Stimulated activated CD4-positive, alpha-beta T cell treated with anti-CD3 and anti-CD28 coated beads, Interleukin-12 subunit alpha, Interleukin-12 subunit beta, amount 100 ng/mL, for 48 hours (primary cell): ENCODE measurements around the gene AOPEP.

Experiments
- DNase-seq, 3 donors: peaks; one replicate each; pipeline ENCODE4 v3.0.0-alpha.2; 2020; ENCODE audit warnings: low read depth in 2 of 3, low spot score in 1 of 3

Gene AOPEP

DNA sequence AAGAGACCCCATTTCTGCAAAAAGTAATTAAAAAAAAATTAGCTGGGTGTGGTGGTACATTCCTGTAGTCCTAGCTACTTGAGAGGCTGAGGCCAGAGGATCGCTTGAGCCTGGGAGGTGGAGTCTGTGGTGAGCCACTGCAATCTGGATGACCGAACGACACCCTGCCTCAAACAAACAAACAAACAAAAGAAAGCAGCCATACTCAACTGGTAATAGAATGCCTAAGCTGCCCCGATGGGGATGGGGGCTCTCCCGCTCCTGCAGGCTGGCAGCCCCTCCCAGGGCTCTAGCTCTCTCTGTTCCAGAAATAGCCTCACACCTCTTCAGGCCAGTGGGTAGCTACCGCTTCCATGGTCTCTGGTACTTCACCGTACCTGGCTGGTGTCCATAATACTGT is 349.2 kb downstream of the AOPEP start:
- DNase-seq = no peak

DNA sequence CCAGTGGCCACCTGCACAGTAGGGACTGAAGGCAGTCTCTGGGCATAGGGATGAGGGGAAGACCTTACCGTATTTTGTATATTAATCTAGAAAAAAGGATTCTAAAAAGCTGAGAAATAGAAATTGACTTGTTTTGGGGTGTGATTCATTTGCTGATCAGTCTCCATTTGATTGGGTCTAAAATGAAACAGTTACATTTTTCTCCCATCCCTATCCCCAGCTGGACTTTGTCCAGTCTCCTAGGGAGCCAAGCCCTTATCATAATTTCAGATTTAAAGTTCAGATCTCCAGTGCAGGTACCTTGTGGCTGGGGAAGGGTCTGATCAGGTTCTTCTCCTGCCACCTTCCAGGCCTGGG is 350.2 kb downstream of the AOPEP start:
- no peak for DNase-seq

DNA sequence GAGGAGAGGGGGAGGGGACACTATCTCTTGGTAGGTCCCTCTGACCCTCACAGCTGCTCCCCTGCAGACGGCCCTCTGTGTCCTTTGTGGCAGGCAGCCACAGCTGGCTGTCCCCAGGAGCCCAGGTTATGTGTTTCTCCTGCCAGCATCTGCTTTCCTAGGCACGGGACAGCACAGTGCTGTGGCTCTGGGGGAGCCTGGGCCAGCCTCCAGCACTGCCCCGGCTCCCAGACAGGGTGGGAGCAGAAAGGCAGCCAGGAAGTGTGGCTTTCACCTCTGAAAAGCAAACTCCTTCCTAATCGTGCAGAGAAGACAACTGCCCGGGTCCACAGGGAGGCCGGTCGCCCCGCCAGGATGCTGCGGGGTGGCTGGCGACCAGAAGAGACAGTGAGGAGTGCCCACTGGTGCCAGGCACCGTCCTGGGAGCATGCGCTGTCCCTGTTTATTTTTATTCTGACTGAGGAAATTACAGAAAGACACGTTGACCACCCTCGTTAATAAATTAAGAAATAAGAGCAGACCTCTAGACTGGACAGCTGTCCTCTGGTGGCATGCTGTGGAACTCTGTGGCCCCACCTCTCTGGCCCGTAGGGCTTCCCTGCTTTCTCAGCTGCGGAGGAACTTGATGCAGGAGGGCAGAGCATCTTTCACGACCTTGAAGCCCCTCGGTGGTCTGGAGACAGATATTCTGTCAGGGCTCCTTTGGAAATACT is 350.7 kb downstream of the AOPEP start:
- no peak for DNase-seq

DNA sequence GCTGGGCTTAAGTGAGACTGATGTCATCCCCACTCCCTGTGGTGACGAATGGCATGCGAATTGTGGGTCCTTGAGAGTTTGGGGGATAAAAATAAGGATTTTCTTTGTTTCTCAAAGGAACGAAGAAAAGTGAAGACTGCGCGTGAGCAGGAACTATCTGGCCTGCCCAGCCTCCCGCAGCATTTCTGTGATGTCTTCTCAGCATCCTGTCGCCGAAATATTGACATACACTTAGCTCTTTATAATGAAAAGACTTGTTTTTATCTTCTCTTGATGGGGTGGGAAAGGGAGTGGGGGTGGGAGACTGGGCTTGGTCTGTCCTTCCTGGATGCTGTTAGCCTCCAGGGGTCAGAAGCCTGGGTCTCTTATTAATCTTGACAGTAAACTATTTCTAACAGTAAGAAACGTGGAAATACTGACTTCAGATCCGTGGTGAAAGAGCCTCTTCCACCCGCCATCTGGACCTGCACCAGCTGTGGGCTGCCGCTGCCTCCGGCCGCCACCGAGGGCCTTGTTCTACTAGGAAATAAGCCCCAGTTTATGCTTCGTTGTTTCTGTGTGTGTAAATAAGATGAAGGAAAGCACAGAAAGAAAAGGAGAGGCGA is 351.4 kb downstream of the AOPEP start:
- no peak for DNase-seq

DNA sequence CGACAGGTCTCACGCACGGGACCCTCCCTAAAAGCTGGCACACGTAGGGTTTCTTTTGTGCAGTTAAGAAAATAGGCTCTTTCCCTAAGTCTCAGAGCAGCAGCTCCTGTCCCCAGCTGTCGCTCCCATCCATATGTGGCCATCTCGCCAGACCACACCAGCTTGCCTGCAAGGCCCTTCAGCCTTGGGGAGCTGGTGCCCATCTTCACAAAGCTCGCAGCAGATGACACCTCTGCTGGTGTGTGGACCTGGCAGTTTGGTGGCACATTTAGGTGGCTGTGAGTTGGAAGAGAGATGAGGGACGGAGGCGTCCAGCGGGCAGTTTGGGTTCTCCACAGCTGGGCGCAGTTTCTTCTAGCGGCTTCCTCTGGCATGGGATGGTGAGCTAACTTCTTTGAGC is 352.0 kb downstream of the AOPEP start:
- no peak for DNase-seq

DNA sequence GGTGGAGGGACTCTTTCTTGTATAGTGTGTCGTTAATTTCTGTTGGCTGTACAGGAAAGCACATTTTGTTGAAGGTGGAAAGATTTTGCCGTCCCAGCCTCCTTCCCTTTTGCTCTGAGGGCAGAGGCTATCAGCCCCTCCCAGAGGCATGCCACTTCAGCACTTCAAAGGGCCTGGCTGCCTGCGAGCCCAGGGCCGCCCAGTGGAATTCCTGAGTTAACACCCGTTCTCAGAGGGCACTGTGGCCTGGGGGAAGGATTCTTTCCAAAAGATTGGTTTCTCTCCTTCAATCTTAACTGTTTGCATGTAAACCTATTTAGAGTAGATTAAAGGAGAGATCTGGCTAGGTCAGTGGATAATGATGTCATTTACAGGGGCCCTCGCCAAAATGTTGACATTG is 352.4 kb downstream of the AOPEP start:
- no peak for DNase-seq

DNA sequence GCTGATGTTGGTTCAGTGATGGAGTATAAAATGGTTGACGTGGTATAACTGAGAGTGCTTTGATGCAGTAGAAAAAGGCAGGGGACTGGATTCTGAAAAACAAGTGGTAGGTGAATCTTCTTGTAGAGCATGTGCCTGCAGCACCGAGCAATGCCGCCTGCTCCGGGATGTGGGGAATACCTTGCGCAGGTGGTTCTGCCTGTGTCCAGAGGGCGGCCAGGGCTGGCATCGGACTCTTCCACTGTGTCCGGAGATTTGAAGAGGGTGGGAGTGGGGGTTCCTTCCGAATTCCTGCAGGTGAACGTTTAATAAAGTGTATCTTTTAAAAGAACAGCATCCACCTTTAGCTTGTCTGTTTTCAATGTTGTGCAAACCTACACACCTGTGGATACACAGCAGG is 353.0 kb downstream of the AOPEP start:
- no peak for DNase-seq

DNA sequence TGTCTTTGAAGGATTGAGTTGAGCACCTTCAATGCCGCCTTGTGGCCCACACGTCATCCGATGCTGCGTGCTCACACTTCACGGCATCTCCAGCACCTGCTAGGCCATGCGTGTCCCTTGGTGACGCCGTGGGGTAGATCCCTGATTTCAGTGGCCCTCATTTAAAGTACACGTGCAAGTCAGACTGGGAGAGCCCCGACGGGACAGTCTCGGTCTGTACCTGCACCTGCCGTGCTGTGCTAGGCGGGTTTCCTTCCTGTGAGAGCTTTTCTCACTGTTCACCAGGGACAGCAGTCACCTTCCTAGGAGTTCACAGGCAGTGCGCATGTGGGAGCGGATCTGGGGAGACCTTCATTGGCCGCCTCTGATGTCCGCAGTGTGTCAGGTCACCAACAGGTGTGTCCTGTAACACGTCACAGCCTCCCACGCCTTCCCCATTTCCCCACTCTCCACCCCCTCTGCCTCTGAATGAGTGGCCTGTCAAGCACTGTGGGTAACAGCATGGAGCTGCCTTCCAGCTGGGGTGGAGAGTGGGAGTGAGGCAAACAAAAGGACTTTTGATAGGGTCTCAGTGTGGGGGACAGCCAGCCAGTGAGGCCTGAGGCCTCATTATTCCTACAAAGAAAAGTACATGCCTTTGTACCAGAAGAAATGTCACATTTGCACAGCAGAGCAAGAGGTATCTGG is 354.6 kb downstream of the AOPEP start:
- DNase-seq = no peak

DNA sequence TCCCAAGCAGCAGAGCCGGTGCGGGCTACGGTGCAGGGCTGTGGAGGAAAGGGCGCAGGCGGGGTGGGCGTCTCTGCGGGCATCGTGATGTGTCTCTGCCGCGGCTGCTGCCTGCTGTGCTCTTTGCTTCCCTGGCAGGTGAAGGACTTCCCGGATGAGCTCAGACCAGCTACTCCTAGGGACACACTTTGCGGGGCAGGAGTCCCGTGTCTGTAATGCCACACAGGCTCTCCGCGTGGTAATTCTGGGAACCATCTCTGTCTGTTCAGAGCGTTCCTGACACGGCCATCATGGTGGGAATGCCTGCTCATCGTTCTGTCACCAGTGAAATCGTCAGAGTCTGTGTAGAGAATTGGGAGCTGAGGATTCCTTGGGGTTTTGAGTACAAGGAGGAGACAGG is 355.5 kb downstream of the AOPEP start:
- no peak for DNase-seq

DNA sequence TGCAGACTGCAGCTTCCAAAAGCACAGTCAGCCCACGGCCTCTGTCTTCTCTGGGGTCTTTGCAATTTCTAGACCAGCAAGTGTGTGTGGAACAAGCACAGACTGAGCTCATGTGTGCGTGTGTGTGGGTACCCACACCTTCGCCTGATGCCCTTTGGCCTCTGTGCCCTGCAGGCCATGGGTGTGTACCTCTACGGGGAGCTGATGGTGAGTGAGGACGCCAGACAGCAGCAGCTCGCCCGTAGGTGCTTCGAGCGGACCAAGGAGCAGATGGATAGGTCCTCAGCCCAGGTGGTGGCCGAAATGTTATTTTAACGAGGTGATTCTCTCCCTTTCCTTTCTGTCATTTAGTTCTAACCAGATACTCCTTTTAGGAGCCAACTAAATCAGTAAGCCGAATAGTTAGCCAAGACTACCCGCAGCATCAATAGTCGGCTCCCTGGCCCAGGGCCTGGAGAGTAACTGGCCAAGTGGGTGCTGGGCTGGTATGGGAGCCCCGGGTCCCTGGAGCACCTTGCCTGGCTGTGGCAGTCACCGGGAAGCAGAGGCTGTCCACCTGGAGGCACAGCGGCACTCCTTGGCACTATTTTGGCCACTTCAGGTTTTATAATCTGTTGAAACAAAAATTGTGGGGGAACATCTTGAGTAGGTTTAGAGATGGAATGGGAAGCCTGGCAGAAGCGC is 356.0 kb downstream of the AOPEP start:
- no peak for DNase-seq

DNA sequence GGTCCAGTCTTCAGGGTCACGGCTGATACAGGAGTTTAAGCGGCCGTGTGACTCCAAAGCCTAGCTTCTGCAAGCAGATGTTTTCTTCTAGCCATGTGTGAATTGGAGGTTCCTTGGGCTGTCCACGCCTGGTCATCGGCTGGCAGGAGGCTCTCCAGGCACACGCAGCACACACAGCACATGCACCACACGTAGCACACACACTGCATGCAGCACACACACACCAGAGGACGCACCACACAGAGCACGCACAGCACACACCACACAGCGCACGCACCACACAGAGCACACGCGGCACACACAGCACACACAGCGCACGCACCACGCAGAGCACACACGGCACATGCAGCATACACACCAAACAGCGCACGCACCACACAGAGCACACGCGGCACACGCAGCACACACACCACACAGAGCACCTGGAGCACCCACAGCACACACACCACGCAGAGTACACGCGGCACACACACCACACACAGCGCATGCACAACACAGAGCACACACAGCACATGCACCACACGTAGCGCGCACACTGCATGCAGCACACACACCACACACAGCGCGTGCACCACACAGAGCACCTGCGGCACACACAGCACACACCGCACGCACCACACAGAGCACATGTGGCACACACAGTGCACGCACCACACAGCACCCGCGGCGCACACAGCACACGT is 356.7 kb downstream of the AOPEP start:
- no peak for DNase-seq

DNA sequence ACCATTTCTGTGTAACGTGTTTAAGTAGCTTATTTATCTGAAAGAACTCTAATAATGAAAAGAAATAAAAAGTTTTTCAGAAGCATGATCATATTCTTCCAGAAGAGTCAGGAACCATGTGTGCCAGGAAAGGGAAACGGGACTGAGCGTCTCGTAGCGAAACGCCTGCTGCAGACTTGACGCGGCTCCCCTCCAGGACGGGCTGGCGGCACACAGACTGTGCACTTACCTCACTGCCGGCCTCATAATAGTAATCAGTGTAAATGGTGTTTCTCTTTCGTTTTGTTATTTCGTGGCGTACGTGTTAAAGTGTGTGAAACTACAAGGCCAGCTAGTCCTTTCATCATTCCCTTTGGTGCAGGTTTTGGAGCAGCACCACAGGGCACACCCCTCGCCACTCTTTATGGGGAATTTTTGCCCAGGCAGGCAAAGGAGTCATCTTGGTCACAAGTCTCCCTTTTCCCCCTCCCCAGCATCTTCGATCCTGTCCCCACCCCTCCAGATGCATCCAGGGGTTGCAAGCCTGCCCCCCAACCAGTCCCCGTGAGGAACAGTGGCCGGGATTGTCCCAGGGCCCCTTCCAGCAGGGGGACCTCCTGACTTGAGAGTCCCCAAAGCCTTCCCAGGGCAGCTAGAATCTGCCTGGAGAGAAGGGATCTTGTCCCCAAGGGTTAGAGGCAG is 357.9 kb downstream of the AOPEP start:
- no peak for DNase-seq

DNA sequence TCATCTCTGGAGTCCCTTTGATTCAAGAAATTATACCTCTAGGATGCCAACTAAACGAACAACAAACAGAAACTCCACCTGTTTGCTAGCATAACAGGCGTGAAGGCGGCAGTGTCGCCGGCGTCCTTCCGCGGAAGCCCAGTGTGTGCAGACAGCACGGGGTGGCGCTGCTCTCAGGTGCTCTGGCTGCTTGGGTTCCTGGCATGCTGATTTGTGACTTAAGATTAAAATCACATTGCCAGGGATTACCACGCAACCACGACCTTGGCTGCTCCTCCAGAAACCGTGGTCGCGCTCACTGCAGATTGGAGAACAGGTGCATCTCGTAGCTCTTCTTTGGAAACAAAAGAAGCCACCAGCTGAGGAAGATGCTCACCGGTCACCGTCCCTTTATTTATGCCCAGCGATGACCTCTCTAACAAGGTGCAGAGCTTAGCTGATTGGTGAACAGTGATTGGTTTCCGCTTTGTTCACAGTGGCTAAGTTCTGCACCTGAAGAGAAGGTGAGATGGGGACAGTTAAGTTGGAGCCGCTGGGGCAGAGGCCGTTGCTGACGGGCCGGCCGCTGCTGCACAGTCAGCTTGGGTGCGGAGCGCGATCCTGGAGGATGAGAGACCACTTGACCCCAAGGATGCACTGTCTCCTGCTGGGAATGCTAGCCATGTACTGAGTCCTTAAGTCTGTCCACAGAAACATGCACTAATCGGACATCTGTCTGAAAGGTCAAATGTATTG is 358.7 kb downstream of the AOPEP start:
- DNase-seq = no peak

DNA sequence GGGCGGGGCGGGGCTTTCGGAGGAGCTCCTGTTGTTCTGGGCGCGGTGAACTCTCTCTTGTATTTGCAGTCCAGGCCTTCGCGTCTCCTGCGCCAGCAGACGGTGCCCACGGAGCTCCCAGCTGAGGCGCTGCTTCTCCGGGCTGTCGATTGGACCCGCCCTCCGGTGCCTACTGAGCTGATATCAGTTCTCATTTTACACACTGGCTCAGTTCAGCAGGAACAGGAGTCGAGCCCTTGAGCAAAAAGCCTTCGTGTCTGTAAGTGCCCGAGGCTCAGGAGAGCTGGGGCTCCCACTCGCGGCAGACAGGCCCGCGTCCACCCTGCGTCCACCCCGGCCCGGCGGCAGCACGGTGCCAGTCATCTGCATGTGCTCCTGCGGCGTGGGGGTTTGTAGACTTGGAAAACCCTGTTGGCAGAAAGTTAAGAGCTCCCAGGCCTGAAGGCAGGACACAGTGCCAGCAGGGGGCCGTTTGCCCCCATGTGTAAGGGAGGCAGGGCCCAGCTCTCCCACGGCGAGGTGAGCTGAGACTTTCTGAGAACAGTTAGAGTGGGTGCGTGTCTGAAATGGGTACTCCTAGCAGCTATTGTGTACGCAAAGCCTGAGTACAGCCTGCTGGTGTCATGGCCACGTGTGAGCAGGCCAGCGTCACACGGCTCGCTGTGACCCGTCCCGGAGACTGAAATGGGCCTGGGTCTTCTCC is 359.5 kb downstream of the AOPEP start:
- no peak for DNase-seq

DNA sequence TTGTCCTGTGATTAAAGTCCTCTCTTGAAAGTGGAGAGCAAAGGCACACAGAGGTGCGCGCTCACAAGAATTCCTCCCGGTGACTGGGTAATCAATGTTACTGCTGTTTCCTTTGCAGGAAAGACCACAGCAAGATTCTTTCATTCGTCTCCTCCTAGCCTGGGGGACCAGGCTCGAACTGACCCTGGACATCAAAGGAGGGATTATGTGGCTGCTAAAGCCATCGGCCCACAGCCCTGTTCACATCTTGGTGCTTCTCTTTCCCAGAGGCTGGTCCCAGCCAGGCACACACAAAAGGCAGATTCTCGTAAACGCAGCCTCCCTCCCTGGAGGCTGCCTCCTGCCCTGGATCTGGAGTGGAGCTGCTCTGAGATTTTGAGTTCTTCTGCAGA is 360.1 kb downstream of the AOPEP start:
- no peak for DNase-seq

DNA sequence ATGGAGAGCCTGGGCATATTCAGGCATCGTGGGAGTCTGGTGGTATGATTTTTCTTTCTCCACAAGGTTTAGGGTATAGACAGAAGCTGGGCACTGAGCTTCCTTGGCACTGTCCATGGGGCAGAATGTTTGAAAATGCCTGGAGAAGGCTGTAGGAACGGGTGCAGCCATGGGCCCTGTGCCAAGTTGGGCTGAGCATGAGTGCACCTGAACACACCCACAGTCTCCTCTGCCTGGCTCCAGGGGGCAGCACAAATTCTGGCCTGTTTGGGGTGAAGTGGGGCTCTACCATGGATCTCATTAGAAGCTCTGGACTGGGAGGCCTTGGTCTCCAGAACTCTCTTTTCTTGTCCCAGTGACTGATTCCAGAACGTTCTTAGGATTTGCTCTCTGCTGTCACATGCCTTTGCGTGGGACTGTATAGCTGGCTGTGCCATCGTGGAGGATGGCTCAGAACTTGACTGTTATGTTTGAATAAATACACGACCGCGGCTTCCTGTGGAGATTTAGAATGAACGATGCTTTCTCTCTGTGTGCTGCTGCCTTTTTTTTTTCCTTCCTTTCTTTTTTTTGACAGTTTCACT is 361.3 kb downstream of the AOPEP start:
- no peak for DNase-seq

DNA sequence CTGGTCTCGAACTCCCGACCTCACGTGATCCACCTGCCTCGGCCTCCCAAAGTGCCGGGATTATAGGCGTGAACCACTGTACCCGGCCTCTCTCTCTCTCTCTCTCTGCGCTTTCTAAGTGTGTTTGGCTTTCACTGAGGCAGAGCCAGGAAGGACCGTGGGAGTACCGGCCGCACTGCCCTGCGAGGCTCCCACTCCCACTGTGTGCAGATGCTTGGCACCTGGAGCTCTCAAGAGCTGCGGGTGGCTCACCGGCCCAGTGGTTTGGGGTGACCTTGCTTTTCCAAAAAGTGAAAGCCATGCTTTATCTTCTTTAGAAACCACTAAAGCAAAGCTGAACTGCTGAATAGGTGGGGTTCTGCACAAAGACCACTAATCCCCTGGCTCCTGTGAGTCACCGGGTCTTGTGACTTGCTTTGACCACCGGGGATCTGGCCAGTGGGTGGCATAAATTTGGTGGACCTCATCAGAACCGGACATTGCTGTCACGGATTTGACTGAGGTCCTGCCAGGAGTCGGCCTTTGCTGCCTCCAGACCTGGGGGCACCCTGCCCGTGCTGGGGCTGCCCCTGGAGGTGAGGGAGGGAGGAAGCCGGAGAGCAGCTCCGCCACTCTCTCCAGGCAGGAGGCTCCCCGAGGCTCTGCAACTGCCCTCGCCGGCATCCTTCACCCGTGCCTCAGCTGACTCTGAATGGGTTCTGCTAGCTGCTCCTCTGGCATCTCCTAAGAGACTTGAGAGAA is 362.1 kb downstream of the AOPEP start:
- no peak for DNase-seq

DNA sequence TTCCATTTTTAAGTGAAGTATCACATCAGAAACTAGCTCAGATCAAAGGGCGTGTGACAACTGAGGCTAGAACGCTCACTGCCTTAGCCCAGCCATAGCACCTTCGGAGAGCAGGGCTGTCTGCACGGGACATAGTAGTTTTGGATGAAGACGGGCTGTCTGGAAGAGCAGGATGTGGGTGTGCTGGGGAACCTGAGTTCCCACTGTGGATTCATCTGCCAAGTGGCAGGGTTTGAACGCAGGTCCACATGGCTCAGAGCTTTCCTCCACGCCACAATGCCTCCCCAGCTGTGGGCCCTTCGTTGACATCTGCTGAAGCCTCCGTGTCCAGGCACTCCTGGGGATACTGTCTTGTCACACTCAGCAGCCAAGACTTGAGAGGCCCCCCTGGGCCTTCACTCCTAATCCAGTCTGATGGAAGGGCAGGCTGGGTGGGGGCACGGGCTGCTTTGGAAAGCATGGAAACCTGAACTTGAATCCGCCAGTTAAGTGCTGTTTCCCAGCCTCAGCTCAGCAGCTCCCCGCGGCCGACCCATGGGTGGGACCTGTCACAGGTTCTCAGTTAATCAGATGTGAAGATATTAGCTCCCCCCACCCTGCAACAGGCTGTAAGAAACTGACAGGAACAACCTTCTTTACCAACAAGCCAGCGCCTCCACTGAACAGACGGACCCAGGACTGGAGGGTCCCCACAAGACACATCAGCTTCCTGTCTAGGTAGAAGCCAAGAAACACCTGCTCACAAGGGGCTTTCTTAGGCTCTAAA is 362.9 kb downstream of the AOPEP start:
- no peak for DNase-seq
